GM19463 (cell line): ENCODE results near the gene RNF208.

Experiments used
- ATAC-seq: cut with Tn5 transposase; IDR thresholded peaks from one replicate; pipeline ENCODE4 v1.9.1; 2021; ENCODE audit warnings: mild to moderate bottlenecking, moderate library complexity; ENCODE audit not compliant: unreplicated experiment

RNF208 gene

GRCh38 chr9:137193771-137194170, 28.3 kb downstream of the RNF208 start:
- no peak for ATAC-seq

GRCh38 chr9:137192859-137193258, 29.2 kb downstream of the RNF208 start:
- ATAC-seq: no peak

DNA sequence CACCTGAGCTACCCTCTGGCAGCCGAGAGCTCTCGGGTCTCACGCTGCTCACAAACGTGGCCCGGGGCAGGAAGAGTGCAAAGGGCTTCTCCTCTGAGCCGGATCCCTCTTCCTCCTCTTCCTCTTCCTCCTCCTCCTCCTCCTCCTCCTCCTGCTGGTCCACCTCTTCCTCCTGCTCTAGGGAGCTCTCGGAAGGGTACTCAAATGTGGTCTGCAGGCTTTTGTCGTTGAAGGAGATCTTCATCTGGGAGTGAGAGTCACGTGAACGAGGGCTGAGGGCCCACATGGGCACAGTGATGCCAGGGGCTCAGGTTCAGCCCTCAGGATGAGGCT, 29.6 kb downstream of the RNF208 start:
- no peak for ATAC-seq

DNA sequence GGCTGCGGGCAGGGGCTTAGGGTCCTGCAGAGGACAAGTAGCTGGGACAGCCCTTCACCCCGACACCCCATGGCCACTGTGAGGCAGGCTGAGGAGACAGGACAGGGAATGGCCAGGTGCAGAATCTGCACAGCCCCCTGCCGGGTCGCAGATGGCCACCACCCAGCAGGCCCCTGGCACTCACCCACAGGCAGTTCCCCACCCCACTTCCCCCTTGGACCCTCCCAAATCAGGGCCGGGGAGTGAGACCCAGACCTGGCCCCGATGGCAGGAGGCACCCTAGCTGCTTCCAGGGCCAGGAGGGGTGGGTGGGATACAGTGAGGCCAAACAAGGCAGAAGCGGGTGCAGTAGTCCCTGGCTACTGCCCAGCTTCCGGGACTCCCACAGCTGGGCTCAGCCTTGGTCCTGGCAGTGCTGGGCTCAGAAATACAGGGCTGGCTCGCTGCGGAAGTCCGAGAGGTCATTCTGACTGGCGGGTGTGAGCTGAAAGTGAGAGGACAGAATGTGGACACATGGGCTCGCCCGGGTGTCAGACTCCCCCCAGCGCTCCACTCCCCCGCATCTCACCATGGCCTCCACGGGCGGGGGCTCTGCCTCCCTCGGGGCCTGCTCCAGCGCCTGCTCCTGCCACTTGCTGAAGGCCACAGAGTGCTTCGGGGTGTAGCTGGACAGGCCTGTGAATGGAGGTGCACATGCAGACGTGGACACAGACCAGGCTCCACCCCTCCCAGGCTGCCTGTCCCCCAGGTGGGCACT, 30.2 kb downstream of the RNF208 start:
- ATAC-seq: no peak

- ATAC-seq: no peak
Measured at GRCh38 chr9:137191245-137191644, 30.8 kb downstream of the RNF208 start.

DNA sequence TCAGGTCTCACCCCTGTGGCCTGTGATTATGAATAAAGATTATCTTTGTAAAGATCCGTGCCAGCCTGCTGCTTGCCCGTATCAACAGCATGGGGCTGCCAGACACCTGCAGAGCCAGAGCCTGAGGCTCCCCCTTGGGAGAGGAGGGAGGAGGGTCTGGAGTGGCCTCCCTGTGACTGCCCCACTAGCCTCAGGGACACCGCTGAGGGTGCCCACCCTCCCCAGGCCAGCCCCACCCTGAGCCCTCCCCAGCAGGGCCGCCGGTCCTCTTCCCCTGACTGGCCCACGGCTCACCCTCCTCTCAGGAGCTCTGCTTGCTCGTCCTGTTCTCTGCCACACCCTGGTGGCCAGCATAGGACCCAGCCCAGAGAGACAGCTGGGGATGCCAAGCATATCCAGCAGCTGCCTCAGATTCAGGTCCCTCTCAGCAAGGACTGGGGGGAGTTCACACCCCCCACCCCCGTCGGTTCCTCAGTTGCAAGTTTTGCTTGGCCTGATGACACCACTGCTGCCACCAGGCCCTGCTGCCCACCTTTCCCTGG, 31.7 kb downstream of the RNF208 start:
- no peak for ATAC-seq

DNA sequence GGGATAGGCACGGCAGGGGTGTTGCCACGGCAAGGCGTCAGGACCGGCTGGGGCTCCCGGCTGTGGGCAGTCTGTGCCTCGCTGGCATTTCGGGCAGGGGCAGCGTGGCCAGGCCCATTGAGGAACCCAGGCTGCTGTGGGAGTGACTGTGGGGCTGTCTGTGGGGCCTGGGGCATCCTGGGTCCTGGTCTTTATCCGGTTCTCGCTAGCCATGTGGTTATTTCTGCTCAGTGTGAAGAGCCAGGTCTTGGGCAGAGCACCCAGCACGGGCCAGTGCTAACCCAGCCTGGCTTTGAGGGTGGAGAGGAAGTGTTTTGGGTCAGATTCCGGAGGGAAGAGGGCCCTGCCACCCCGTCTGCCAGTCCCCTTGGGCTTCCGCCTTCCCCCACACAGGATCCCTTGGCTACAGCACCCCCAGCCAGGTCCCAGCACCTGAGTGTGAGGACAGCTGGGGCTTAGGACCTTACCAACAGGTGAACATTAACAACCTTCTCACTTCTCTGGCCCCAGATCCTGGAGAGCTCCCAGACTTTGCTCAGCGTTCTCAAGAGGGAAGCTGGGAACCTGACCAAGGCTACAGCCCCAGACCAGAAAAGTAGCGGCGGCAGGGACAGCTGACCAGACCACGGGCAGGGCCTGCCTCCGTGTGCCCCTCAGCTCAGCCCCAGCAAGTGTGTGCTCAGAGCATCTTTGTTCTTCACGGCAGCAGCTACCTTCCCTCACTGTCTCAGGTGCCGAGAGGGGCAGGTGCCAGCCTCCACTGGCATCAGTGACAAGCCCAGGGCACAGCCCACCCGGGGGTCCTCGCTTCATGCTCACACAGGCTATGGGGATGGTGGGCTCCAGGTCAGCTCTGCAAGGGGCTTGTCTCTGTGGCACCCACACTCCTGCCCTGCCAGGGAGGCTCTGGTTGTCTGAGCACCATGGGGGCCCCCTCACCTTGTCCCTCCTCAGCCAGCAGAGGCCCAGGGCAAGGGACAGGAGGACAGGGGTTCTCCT, 32.4 kb downstream of the RNF208 start:
- ATAC-seq: no peak

DNA sequence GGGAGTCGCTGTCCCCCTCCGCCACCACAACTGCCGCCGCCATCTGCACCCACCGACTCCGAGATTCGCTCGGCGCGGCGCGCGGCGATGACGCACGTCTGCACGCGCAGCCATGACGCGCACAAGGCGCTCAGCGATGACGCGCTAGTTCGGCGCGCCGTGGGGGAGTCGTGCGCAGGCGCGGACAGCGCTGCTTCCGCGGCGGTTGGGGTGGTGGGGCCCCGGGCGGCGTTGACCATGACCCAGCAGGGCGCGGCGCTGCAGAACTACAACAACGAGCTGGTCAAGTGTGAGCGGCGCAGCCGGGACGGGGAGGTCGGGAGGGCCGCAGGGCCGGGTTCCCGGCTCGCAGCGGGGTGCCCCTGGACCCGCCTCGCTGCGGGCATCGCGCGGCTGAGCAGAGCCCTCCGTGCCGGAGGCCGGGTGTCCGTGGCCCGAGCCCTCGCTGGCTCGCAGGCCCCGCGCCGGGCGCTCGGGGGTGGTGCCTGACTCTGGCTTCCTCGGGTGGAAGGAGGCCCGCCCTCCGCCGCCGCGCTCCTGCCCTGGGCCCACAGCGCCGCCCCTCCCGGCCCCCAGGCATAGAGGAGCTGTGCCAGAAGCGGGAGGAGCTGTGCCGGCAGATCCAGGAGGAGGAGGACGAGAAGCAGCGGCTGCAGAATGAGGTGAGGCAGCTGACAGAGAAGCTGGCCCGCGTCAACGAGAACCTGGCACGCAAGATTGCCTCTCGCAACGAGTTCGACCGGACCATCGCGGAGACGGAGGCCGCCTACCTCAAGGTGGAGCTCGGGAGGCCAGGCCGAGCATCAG, 33.3 kb downstream of the RNF208 start, which contains the start of the genes ANAPC2 and SSNA1:
ANAPC2 (minus strand) TSS at position 71 of the 807 bp plus-strand sequence; CDS start at position 43, 28 bp downstream.
SSNA1 (plus strand) TSS at position 187 of the 807 bp plus-strand sequence; CDS start at position 238, 51 bp downstream.
- ATAC-seq: peak; percentile 85

DNA sequence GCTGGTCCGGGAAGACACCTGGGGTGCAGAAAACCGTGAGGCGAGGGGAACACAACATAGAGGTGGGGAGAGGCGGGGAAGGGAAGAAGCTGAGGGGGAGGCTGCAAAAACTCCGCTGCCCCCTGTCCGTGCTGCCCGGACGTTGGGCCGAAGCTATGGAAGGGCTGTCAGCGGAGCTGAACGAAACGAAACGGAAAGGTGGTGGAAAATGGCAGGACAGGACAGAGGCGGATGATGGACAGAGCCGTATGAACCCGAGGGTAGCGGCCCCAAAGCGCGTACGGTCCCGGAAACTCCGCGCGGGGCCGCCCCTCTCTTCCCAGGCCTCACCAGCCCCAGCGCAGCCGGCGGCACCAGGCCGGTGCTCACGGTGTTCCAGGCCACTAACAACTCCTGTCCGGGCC, 34.0 kb downstream of the RNF208 start:
- ATAC-seq: peak; percentile 10

DNA sequence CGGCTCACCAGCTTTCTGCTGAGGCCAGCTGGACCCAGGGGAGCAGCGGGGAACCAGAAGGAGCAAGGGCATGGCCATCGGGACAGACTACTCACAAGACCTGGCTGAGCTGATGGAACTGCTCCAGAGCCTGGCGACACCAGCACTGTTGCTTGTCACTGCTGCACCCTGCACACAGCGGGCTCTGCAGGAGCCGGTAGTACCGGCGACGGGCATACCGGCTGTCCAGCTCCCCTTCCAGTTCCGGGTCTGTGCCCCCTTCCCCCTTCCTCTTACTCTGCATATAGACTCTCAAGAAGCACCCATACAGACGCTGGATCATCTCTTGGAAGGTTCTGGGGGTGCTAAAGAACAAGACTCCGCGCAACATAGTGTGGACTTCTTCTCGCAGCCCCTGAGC, 34.7 kb downstream of the RNF208 start:
- no peak for ATAC-seq

DNA sequence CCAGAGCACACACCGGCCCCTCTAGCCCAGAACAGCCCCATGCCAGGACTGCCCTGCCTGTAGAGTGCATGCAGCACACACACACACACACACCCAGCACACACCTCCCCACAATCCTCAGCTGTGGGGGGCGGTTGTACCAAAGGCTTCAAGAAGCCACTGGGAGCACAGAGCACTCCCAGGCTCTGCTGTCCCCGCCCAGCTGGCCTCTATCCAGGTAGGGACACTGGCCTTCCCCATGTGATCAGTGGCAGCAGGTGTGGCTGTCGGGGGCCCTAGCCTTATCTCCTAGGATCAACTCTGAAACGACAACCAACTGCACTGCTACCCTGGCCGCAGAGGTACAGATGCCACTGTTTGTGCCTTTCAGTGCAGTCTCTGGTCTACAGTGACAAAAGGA, 35.7 kb downstream of the RNF208 start:
- ATAC-seq: no peak

DNA sequence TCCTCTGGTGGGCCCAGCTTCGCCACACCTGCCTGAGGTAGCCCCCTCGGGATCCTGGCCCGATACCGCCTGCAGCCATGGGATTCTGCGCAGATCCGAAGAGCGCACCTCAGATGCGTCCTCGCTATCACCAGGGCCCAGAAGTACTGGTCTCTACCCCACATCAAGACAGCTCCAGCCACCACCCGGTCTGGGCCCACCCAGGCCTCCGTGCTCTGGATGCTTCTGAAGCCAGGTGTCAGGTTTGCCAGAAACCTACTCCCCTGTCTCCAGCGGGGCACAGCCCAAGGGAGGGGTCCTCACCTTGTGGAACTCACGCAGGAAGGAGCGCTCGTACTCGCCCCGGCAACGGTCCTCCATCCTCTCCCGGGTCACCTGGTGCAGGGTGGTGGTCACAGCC, 36.1 kb downstream of the RNF208 start:
- ATAC-seq: no peak

GRCh38 chr9:137184881-137185660, 37.0 kb downstream of the RNF208 start:
- no peak for ATAC-seq

GRCh38 chr9:137183980-137184595, 38.0 kb downstream of the RNF208 start:
- ATAC-seq: no peak

GRCh38 chr9:137182836-137183235, 39.2 kb downstream of the RNF208 start:
- ATAC-seq: no peak

DNA sequence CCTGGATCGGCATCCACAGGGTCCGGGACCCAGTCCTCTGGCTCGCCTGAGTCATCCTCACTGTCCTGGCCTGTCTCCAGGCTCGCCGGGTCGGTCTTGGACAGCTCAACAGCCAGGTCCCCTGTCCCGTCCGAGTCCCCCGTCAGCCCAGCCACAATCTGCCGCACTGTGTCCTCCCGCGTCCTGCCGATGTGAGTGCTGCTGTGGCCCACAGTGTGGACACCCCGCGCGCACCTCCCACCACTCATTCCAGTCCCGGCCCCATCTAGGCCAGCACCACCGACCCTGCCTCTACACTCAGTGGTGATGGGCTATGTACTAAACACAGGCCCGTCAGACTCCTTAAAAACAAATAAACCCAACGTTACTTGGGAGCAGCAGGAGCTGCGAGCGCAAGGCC, 40.4 kb downstream of the RNF208 start:
- ATAC-seq: no peak

- no peak for ATAC-seq
Measured at GRCh38 chr9:137180491-137180890, 41.5 kb downstream of the RNF208 start.

DNA sequence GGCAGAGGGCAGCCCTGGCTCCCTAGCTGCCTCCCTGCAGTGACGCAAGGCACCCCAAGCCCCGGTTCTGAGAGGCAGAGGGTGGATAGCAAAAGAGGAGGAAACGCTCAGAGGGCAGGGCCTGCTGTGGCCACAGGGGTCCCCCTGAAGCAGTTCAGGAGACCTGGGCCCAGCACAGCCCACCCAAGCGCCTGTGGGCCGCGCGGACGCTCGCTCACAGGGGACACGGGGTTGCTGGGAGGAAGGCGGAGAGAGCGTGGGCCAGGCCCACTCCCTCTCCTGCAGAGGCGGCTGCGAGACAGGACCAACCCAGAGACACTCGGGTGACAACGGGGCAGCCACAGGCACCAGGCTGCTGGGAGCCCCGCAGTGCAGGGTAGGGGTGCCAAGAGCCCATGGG, 42.3 kb downstream of the RNF208 start:
- no peak for ATAC-seq

DNA sequence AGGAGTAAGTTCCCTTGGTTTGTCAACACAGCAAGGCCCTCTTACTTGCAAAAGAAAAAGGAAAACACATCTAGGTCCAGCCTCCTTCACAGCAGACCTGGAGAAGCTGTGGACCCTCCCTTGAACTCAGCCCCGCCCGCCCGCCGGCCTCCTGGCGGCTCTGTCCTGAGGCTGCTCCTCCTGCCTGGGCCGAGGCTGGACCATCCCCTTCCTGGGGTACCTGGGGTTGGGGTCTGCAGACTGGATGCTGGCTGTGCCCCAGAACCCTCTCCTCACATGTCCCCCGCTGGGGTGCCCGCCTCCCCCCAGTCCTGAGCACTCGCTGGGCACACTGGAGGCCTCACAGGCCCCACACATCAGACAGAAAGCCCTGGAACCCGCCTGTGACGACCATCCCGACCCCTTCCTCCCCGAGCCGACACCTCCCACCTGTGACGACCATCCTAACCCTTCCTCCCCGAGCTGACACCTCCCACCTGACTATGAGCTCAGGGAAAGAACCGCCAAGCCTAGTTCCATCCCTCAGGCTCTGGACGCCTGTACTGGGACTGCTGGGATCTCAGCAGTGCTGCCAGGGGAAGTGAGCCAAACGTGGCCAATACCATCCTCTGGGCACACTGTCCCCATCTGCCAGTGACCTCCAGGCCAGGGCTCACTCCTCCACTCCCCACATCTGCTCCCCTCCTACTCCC, 43.0 kb downstream of the RNF208 start:
- no peak for ATAC-seq
